ENCODE results near the gene TMEM171. TPM values are rescaled to one million over a fixed set of nuclear protein-coding genes. Genes with fewer than 3 reads are reported as not detected.

TMEM171 gene
- total and polyA plus RNA-seq, 2 of the 8 experiments (the other 6 are each of a cell fraction or from before 2014, with no cell fraction given) = 1.0 to 2.2 TPM

GRCh38 chr5:73094415-73094814 is 26.0 kb upstream of the TMEM171 start:
- H3K27ac ChIP-seq (ENCODE audit: low read depth, low read length) = no peak overlapping the region
- no peak overlapping the region for H3K4me3 ChIP-seq (ENCODE audit: extremely low read depth in 1 of 4, insufficient read depth in 2 of 4, low read depth in 3 of 4, low read length in 4 of 4)
- H3K36me3 ChIP-seq (ENCODE audit: control insufficient read depth in 2 of 4, insufficient read depth in 4 of 4, low read length in 3 of 4) = no peaks in the 10 kb centered on the region
- FAIRE-seq (no peak), DNase-seq (ENCODE audit: low read depth in 1 of 2, low spot score in 2 of 2) (no peak)
- POLR2A ChIA-PET (ENCODE audit: partially characterized antibody) = no interaction called here
- no peak overlapping the region for H3K4me2 ChIP-seq (ENCODE audit: insufficient read depth in 1 of 2, low read depth in 2 of 2, low read length in 2 of 2)
- no peak overlapping the region for H2AK5ac ChIP-seq (ENCODE audit: low read depth, low read length)
- H4K20me1 ChIP-seq (replicated peaks in 1 of 2; ENCODE audit: control insufficient read depth in 1 of 2, insufficient read depth in 2 of 2, low read length in 2 of 2) = no peaks in the 10 kb centered on the region
- no peaks in the 10 kb centered on the region for H3K79me1 ChIP-seq (ENCODE audit: low read depth, low read length)
- no peak overlapping the region for H2AFZ ChIP-seq (ENCODE audit: low read length)
- H3K14ac ChIP-seq (ENCODE audit: insufficient read length) = no peak overlapping the region
- no peak overlapping the region for H2BK15ac ChIP-seq (ENCODE audit: low read length)
- no peak overlapping the region for H3K23ac ChIP-seq (ENCODE audit: insufficient read length)
- H3K18ac ChIP-seq (ENCODE audit: extremely low read depth, low read length) = no peak overlapping the region
- 86% methylated on average over 1 of the region's 1 CpG; no CpG with 5 or more reads in 1 of the 2 experiments for WGBS, 2 experiments (ENCODE audit: extremely low coverage in 1 of 2, insufficient coverage in 1 of 2, insufficient read length in 1 of 2, insufficient replicate concordance in 2 of 2, low coverage in 1 of 2, low lambda C conversion rate in 2 of 2, missing lambda C conversion rate in 1 of 2)
- no peak overlapping the region for H4K5ac ChIP-seq (ENCODE audit: insufficient read length, low read depth, low read length)
- no peaks in the 10 kb centered on the region for H3K4me1 ChIP-seq (replicated peaks in 1 of 4; ENCODE audit: control insufficient read depth in 3 of 4, insufficient read depth in 4 of 4, low read length in 3 of 4)
- H3K9ac ChIP-seq (replicated peaks in 1 of 4; ENCODE audit: extremely low read depth in 1 of 4, low read depth in 3 of 4, low read length in 3 of 4) = no peak overlapping the region
- H3K27me3 ChIP-seq (replicated peaks in 1 of 4; ENCODE audit: control insufficient read depth in 3 of 4, extremely low read depth in 1 of 4, insufficient read depth in 3 of 4, low read length in 3 of 4) = no peaks in the 10 kb centered on the region
- no peak overlapping the region for H2BK120ac ChIP-seq (replicated peaks; ENCODE audit: low read depth, low read length)
- no peak overlapping the region for H3K4ac ChIP-seq (replicated peaks; ENCODE audit: insufficient read length, low read depth, low read length)
- H3K9me3 ChIP-seq (ENCODE audit: insufficient read depth in 2 of 2, low read depth in 1 of 2, low read length in 1 of 2) = peaks cover 4 to 7% of the 10 kb centered on the region in 2 experiments; a peak in 1 of 4 replicates
- CTCF ChIA-PET (ENCODE audit: partially characterized antibody) = interaction anchor here (0.7 to 2.7 kb wide), 5 partner anchors 11 to 201 kb away, joined by 3 to 18 read pairs (median 4); no protein-coding TSS in a partner anchor
- H3K23me2 ChIP-seq (ENCODE audit: low read depth, low read length) = no peaks in the 10 kb centered on the region
- no peak overlapping the region for H2BK5ac ChIP-seq (ENCODE audit: low read depth, low read length)
- no peaks in the 10 kb centered on the region for H3K79me2 ChIP-seq (ENCODE audit: control insufficient read depth in 1 of 2, insufficient read depth in 2 of 2, low read length in 2 of 2)
- H4K8ac ChIP-seq (ENCODE audit: extremely low read depth, insufficient read depth, low read length) = no peak overlapping the region
- no peak overlapping the region for H3K56ac ChIP-seq (replicated peaks; ENCODE audit: insufficient read length, low read depth, low read length)
- no peak overlapping the region for H2BK12ac ChIP-seq (ENCODE audit: low read depth, low read length)
- no peak overlapping the region for H2BK20ac ChIP-seq (ENCODE audit: low read length)
- H4K91ac ChIP-seq (replicated peaks; ENCODE audit: insufficient read length, low read length) = no peak overlapping the region
- TF ChIP-seq CTBP2 (IDR thresholded peaks at IDR 0.05; ENCODE audit: borderline replicate concordance, insufficient read depth, insufficient read length, low read length) (no peak), SRF (IDR thresholded peaks at IDR 0.05; ENCODE audit: low read depth, low read length) (no peak), SIN3A (conservative IDR thresholded peaks at IDR 0.05 in 1 of 2, IDR thresholded peaks at IDR 0.05 in 1 of 2; ENCODE audit: low read depth in 1 of 2, low read length in 2 of 2) (no peak), EP300 (IDR thresholded peaks at IDR 0.05; ENCODE audit: borderline replicate concordance in 1 of 2, low read depth in 2 of 2, low read length in 2 of 2) (no peak), HDAC6 (IDR thresholded peaks at IDR 0.05; ENCODE audit: low read depth, low read length) (no peak), TEAD4 (IDR thresholded peaks at IDR 0.05; ENCODE audit: low read depth, low read length) (no peak), JUND (IDR thresholded peaks at IDR 0.05; ENCODE audit: low read length) (no peak), CBX5 (IDR thresholded peaks at IDR 0.05; ENCODE audit: low read depth, low read length) (no peak), ATF3 (IDR thresholded peaks at IDR 0.05; ENCODE audit: insufficient read depth, low read depth, low read length) (no peak), GABPA (IDR thresholded peaks at IDR 0.05; ENCODE audit: borderline replicate concordance, insufficient read depth, low read length) (no peak), RNF2 (IDR thresholded peaks at IDR 0.05; ENCODE audit: borderline replicate concordance, low read depth, low read length, missing control alignments, poor library complexity, severe bottlenecking) (no peak), POU5F1 (IDR thresholded peaks at IDR 0.05; ENCODE audit: low read depth, low read length) (no peak), FOSL1 (IDR thresholded peaks at IDR 0.05; ENCODE audit: insufficient read depth, low read depth, low read length) (no peak)
